ENCODE results near the gene ADAM12. TPM values are rescaled to one million over a fixed set of nuclear protein-coding genes. Genes with fewer than 3 reads are reported as not detected.

ADAM12 gene
- total and polyA plus RNA-seq, 2 donors (not counting 1 experiment from before 2014, with no cell fraction given): 21.0 to 56.9 TPM

DNA sequence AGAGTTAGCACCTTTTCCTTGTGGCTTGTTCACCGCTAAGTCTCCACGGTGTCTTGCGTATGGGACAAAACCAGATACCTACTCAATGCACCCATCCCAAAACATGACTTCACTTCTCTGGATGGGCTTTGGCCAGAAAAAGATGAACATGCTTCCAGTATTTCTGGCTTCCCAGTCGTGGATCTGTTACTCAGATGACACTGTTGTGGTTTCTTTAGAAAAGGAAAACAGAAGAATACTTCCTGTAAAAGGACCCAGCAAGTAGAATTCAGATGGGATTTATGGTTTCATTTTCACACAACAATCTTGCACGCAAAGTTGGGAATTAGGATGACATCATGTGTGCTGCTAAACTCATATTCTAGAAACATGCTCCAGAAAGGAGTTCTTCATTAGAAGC, 216.7 kb downstream of the ADAM12 start:
- H2AFZ ChIP-seq (ENCODE audit: low read length): peak overlapping the region; percentile 2
- H3K9ac ChIP-seq (ENCODE audit: insufficient read depth, low read length): no peak overlapping the region
- no peaks in the 10 kb centered on the region for H3K36me3 ChIP-seq (ENCODE audit: control insufficient read depth, insufficient read depth, low read length)
- TF ChIP-seq, protein P1, sequence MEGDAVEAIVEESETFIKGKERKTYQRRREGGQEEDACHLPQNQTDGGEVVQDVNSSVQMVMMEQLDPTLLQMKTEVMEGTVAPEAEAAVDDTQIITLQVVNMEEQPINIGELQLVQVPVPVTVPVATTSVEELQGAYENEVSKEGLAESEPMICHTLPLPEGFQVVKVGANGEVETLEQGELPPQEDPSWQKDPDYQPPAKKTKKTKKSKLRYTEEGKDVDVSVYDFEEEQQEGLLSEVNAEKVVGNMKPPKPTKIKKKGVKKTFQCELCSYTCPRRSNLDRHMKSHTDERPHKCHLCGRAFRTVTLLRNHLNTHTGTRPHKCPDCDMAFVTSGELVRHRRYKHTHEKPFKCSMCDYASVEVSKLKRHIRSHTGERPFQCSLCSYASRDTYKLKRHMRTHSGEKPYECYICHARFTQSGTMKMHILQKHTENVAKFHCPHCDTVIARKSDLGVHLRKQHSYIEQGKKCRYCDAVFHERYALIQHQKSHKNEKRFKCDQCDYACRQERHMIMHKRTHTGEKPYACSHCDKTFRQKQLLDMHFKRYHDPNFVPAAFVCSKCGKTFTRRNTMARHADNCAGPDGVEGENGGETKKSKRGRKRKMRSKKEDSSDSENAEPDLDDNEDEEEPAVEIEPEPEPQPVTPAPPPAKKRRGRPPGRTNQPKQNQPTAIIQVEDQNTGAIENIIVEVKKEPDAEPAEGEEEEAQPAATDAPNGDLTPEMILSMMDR (conservative IDR thresholded peaks at IDR 0.05 in 1 of 2, IDR thresholded peaks at IDR 0.05 in 1 of 2; ENCODE audit: low read depth in 1 of 2, low read length in 2 of 2): no peak
- no peak for TF ChIP-seq EZH2 (IDR thresholded peaks at IDR 0.05; ENCODE audit: low read length, missing control alignments)
- H4K20me1 ChIP-seq (ENCODE audit: control insufficient read depth, extremely low read depth, insufficient read depth, low read length): no peaks in the 10 kb centered on the region
- H3K4me3 ChIP-seq (replicated peaks in 1 of 4; ENCODE audit: control extremely low read depth in 1 of 4, insufficient read depth in 1 of 4, low read depth in 3 of 4, low read length in 4 of 4): no peak overlapping the region
- peak; percentile 59 to 95 for DNase-seq (ENCODE audit: low read depth in 2 of 2)
- H3K27me3 ChIP-seq (ENCODE audit: control insufficient read depth, insufficient read depth, low read length): no peaks in the 10 kb centered on the region
- peak overlapping the region; percentile 48 for H3K27ac ChIP-seq (ENCODE audit: insufficient read depth, low read length)
- H3K4me1 ChIP-seq (ENCODE audit: control insufficient read depth, extremely low read depth, insufficient read depth, low read length): peaks cover 3% of the 10 kb centered on the region
- no peaks in the 10 kb centered on the region for H3K79me2 ChIP-seq (ENCODE audit: control insufficient read depth, insufficient read depth, low read length)
- peak overlapping the region; percentile 54 for H3K4me2 ChIP-seq (ENCODE audit: extremely low read depth, insufficient read depth, low read length)
- no peaks in the 10 kb centered on the region for H3K9me3 ChIP-seq (ENCODE audit: control insufficient read depth, insufficient read depth, low read depth, low read length)

DNA sequence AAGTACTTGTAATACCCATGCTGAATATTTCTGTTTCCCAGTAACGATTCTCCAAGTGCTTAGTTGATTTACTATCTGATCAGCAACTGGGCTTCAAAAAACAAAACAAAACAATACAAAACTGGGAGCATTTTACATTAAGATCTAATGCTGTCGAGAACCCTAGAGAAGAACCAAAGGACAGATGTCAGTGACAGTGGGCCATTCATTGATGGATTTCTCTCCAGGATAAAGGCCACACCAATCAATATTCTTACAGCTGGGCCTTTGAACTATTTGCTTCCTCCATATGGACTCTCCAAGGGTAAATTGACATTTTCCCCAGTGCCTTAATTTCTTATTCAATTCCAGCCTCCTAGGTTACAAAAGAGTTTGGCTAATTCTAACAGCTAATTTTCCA, 217.5 kb downstream of the ADAM12 start:
- Histone ChIP-seq H3K27ac (ENCODE audit: insufficient read depth, low read length) (no peak overlapping the region), H3K4me2 (ENCODE audit: extremely low read depth, insufficient read depth, low read length) (no peak overlapping the region), H3K36me3 (ENCODE audit: control insufficient read depth, insufficient read depth, low read length) (no peaks in the 10 kb centered on the region), H4K20me1 (ENCODE audit: control insufficient read depth, extremely low read depth, insufficient read depth, low read length) (no peaks in the 10 kb centered on the region), H3K4me1 (ENCODE audit: control insufficient read depth, extremely low read depth, insufficient read depth, low read length) (peaks cover 3% of the 10 kb centered on the region), H3K79me2 (ENCODE audit: control insufficient read depth, insufficient read depth, low read length) (no peaks in the 10 kb centered on the region), H3K4me3 (replicated peaks in 1 of 4; ENCODE audit: control extremely low read depth in 1 of 4, insufficient read depth in 1 of 4, low read depth in 3 of 4, low read length in 4 of 4) (no peak overlapping the region), H3K9ac (ENCODE audit: insufficient read depth, low read length) (no peak overlapping the region), H2AFZ (ENCODE audit: low read length) (no peak overlapping the region), H3K9me3 (ENCODE audit: control insufficient read depth, insufficient read depth, low read depth, low read length) (no peaks in the 10 kb centered on the region), H3K27me3 (ENCODE audit: control insufficient read depth, insufficient read depth, low read length) (no peaks in the 10 kb centered on the region)
- DNase-seq (ENCODE audit: low read depth in 2 of 2): no peak
- TF ChIP-seq EZH2 (IDR thresholded peaks at IDR 0.05; ENCODE audit: low read length, missing control alignments): no peak
- TF ChIP-seq, protein P1 (conservative IDR thresholded peaks at IDR 0.05 in 1 of 2, IDR thresholded peaks at IDR 0.05 in 1 of 2; ENCODE audit: low read depth in 1 of 2, low read length in 2 of 2): no peak

DNA sequence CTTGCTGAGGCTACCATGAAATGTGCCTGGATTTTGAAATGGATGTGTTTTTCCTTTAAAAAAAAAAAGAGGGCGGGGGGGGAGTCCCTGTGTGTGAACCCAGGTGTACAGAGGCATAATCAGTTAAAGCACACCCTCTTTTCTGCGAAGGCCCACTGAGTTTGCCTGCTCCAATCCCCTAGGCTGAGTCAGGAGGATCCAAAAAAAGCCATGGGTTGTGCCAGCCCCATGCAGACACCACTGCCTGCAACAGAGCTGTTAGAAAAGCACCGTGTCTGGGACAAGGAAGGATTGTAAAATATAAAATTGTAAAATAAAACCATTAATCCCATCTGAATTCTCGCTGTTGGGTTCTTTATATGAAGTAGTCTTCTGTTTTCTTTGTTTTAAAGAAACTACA, 217.9 kb downstream of the ADAM12 start:
- no peaks in the 10 kb centered on the region for H4K20me1 ChIP-seq (ENCODE audit: control insufficient read depth, extremely low read depth, insufficient read depth, low read length)
- TF ChIP-seq EZH2 (IDR thresholded peaks at IDR 0.05; ENCODE audit: low read length, missing control alignments): no peak
- TF ChIP-seq, protein P1 (conservative IDR thresholded peaks at IDR 0.05 in 1 of 2, IDR thresholded peaks at IDR 0.05 in 1 of 2; ENCODE audit: low read depth in 1 of 2, low read length in 2 of 2): no peak
- H3K27ac ChIP-seq (ENCODE audit: insufficient read depth, low read length): no peak overlapping the region
- H3K27me3 ChIP-seq (ENCODE audit: control insufficient read depth, insufficient read depth, low read length): no peaks in the 10 kb centered on the region
- no peak for DNase-seq (ENCODE audit: low read depth in 2 of 2)
- peaks cover 3% of the 10 kb centered on the region for H3K4me1 ChIP-seq (ENCODE audit: control insufficient read depth, extremely low read depth, insufficient read depth, low read length)
- H3K9ac ChIP-seq (ENCODE audit: insufficient read depth, low read length): no peak overlapping the region
- H2AFZ ChIP-seq (ENCODE audit: low read length): no peak overlapping the region
- H3K79me2 ChIP-seq (ENCODE audit: control insufficient read depth, insufficient read depth, low read length): no peaks in the 10 kb centered on the region
- no peak overlapping the region for H3K4me3 ChIP-seq (replicated peaks in 1 of 4; ENCODE audit: control extremely low read depth in 1 of 4, insufficient read depth in 1 of 4, low read depth in 3 of 4, low read length in 4 of 4)
- H3K9me3 ChIP-seq (ENCODE audit: control insufficient read depth, insufficient read depth, low read depth, low read length): no peaks in the 10 kb centered on the region
- no peaks in the 10 kb centered on the region for H3K36me3 ChIP-seq (ENCODE audit: control insufficient read depth, insufficient read depth, low read length)
- H3K4me2 ChIP-seq (ENCODE audit: extremely low read depth, insufficient read depth, low read length): no peak overlapping the region

All from fibroblast of lung (primary cell).